Osteocyte (in vitro differentiated cells): ENCODE measurements around the gene WSB2. TPM values are rescaled to one million over a fixed set of nuclear protein-coding genes. Genes with fewer than 3 reads are reported as not detected.

Experiments used
- DNase-seq: peaks from one replicate; pipeline ENCODE4 v3.0.0; 2021; ENCODE audit warnings: mixed read lengths; ENCODE audit not compliant: unreplicated experiment; ENCODE audit errors: extremely low spot score
- H3K27ac Mint-ChIP-seq: one replicate; pipeline ENCODE4 v1.8.0; 2021; ENCODE audit warnings: mild to moderate bottlenecking, mixed read lengths; ENCODE audit not compliant: unreplicated experiment
- H3K27me3 Mint-ChIP-seq: one replicate; pipeline ENCODE4 v1.8.0; 2021; ENCODE audit warnings: mixed read lengths; ENCODE audit not compliant: unreplicated experiment
- H3K36me3 Mint-ChIP-seq: one replicate; pipeline ENCODE4 v1.8.0; 2021; ENCODE audit warnings: mixed read lengths; ENCODE audit not compliant: unreplicated experiment
- H3K4me1 Mint-ChIP-seq: one replicate; pipeline ENCODE4 v1.8.0; 2021; ENCODE audit warnings: mixed read lengths; ENCODE audit not compliant: unreplicated experiment
- H3K4me3 Mint-ChIP-seq: one replicate; pipeline ENCODE4 v1.8.0; 2021; ENCODE audit warnings: mild to moderate bottlenecking, moderate library complexity, mixed read lengths; ENCODE audit not compliant: unreplicated experiment
- H3K9me3 Mint-ChIP-seq: one replicate; pipeline ENCODE4 v1.8.0; 2021; ENCODE audit warnings: mixed read lengths; ENCODE audit not compliant: unreplicated experiment
- total RNA-seq: library from RNA; stranded (reverse); gene quantifications from 2 replicates; pipeline ENCODE4 v1.2.1, GENCODE V29; 2021
- TF ChIP-seq, protein P1 (sequence below): fragments of 200-600 bp; sonication (generic); IDR thresholded peaks from 2 replicates; pipeline ENCODE4 v1.5.0; 2021; ENCODE audit warnings: antibody characterized with exemption, mild to moderate bottlenecking, moderate library complexity

The WSB2 gene
- total RNA-seq, 1 donor from 2014 or later, result 94.7 TPM

DNA sequence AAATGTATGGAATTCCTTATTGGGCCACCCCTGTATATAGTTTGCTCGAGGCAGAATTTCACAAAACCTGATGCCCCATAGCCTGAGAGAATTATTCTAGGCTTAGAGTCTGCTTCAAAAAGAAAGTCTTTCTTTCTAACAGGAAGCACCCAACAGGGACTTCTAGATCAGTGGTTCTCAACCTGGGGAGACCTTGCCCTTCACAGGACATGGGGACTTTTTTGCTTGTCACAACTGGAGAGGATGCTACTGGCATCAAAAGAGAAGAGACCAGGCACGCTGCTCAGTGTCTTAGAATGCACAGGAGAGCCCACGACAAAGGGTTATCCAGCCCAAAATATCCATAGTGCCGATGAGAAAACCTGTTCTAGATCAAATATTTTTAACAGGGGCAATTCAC is 18.9 kb downstream of the WSB2 start:
- Mint-ChIP-seq H3K27me3 (no peaks in the 10 kb centered on the region), H3K9me3 (no peaks in the 10 kb centered on the region), H3K27ac (no peak overlapping the region), H3K4me1 (no peaks in the 10 kb centered on the region), H3K4me3 (no peak overlapping the region), H3K36me3 (peaks cover 55% of the 10 kb centered on the region)
- DNase-seq, result no peak
- TF ChIP-seq, protein P1, sequence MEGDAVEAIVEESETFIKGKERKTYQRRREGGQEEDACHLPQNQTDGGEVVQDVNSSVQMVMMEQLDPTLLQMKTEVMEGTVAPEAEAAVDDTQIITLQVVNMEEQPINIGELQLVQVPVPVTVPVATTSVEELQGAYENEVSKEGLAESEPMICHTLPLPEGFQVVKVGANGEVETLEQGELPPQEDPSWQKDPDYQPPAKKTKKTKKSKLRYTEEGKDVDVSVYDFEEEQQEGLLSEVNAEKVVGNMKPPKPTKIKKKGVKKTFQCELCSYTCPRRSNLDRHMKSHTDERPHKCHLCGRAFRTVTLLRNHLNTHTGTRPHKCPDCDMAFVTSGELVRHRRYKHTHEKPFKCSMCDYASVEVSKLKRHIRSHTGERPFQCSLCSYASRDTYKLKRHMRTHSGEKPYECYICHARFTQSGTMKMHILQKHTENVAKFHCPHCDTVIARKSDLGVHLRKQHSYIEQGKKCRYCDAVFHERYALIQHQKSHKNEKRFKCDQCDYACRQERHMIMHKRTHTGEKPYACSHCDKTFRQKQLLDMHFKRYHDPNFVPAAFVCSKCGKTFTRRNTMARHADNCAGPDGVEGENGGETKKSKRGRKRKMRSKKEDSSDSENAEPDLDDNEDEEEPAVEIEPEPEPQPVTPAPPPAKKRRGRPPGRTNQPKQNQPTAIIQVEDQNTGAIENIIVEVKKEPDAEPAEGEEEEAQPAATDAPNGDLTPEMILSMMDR, result no peak

- Mint-ChIP-seq H3K4me1 (no peaks in the 10 kb centered on the region), H3K4me3 (no peak overlapping the region), H3K36me3 (peaks cover 67% of the 10 kb centered on the region), H3K27me3 (no peaks in the 10 kb centered on the region), H3K9me3 (no peaks in the 10 kb centered on the region), H3K27ac (no peak overlapping the region)
- TF ChIP-seq, protein P1, result no peak
- DNase-seq, result no peak
These were observed 22.8 kb downstream of the WSB2 start for GRCh38 chr12:118038137-118038536.

DNA sequence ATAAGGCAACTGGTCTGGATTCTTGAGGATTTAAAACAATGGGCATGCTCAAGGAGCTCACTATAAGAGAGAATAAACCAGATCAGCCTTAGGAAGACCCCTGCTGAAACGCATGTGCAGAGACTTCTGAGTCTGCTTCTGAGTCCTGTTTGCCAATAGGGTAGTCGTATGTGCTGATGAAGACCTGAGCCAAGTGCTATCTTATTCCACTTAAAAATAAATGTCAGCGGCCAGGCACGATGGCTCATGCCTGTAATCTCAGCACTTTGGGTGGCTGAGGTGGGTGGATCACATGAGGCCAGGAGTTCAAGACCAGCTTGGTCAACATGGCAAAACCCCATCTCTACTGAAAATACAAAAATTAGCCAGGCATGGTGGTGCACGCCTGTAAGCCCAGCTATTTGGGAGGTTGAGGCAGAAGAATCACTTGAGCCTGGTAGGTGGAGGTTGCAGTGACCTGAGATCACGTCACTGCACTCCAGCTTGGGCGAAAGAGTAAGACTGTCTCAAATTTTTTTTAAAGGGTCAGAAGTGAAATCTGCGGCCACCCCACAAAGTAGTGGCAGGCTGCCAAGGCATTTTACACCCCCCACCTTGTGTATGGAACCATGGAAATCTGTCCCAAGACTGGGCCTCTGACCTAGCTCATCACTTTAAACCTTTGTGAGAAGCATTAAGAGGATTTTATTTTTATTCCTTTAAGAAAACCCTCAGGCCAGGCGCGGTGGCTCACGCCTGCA is 24.1 kb downstream of the WSB2 start:
- TF ChIP-seq, protein P1, result no peak
- H3K27ac Mint-ChIP-seq, result no peak overlapping the region

DNA sequence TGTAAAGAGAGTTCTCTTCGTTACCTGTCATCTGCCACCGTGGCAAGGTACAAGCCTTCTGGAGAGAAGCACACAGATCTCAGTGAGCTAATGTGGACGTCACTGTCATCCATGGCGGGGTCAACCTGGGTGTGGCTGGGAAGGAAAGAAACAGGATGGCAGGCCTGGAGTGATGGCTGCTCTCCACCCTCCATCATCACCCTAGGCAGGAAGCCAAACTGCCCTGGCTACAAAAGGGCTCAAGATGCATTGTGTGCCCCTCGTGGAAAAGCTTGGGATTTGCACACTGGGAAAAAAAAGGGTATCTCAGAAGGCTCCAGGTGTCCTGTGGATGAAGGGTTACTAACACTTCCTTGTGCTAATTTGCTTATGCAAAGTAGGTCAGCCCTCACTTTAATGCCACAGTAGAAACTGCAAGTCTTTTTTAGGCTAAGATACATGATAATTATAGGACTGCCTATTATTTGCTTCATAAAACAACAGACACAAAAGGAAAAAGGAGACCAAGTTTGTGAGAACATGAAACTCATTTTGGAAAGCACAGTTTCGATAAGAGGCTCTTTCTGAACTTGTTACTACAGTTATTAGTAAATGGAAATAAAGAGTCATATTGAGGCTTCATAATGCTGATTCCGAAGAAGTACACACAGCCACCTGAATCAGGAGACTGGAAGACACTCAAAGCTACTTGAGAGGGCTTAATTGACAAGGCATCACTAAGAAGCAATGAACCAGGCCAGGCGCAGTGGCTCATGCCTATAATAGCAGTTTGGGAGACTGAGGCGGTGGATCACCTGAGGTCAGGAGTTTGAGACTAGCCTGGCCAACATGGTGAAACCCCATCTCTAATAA is 25.6 kb downstream of the WSB2 start:
- no peak overlapping the region for H3K27ac Mint-ChIP-seq
- no peaks in the 10 kb centered on the region for H3K27me3 Mint-ChIP-seq
- H3K4me3 Mint-ChIP-seq, result no peak overlapping the region
- H3K36me3 Mint-ChIP-seq, result peaks cover 57% of the 10 kb centered on the region
- H3K9me3 Mint-ChIP-seq, result no peaks in the 10 kb centered on the region
- TF ChIP-seq, protein P1, result no peak
- no peak for DNase-seq
- H3K4me1 Mint-ChIP-seq, result no peaks in the 10 kb centered on the region

More for the DNA sequence above, 24.1 kb downstream of the WSB2 start:
- no peak for DNase-seq
- Mint-ChIP-seq H3K27me3 (no peaks in the 10 kb centered on the region), H3K4me1 (no peaks in the 10 kb centered on the region), H3K4me3 (no peak overlapping the region), H3K36me3 (peaks cover 59% of the 10 kb centered on the region), H3K9me3 (no peaks in the 10 kb centered on the region)
